ENCODE measurements around the gene POLK.
"Not testable (repeated sequence)": the region's sequence is repeated elsewhere in the genome, so short reads cannot be mapped to it uniquely, and the experiment has no call there.

POLK gene

DNA sequence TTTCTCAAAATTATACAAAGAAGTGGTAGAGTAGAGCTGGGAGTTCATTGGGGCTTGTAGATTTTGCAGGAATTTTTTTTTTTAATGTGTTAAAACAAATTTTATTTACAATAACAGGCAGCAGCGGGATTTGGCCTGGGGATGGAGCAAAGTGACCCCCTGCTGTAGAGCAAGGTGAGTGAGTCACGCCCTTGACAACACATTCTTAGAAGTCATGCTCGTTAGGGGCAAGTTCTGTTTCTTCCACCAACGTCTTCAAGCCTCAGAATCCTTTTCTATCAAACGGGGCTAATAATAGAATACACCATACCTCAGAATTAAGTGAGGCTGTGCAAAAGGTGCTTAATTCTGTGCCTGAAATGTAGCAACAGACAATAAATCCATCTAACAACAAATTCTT is 98.5 kb downstream of the POLK start:
- DNase-seq (ENCODE audit: low read depth in 2 of 2): no peak

- not testable (repeated sequence) for DNase-seq (ENCODE audit: low read depth in 2 of 2)
These were observed 99.2 kb downstream of the POLK start for GRCh38 chr5:75610859-75611310.

- peak in 1 of 2 donors; percentile 1 for DNase-seq (ENCODE audit: low read depth in 2 of 2)
These were observed 99.9 kb downstream of the POLK start, which contains the start of gene ANKDD1B for GRCh38 chr5:75611311-75612225. Gene ANKDD1B, plus strand, starts transcription at chr5:75611453. Its CDS starts 182 bp downstream, at chr5:75611635.

DNA sequence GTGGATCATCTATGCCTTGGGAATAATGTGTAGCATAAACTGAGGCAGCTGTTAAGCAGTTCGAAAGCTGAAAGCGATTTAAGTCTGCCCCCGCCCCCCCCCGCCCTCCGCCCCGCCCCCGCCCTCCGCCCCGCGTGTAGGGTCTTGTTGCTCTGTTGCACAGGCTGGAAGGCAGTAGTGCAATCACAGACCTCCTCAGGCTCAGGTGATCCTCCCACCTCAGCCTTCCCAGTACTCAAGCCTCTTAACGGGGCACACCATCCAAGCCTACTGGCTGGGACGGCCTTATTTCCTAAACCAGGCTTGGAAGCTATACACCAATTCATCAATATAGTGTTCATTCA is 100.5 kb downstream of the POLK start:
- DNase-seq (ENCODE audit: low read depth in 2 of 2): no peak

- no peak for DNase-seq (ENCODE audit: low read depth in 2 of 2)
These were observed 101.2 kb downstream of the POLK start for GRCh38 chr5:75612901-75613300.

DNA sequence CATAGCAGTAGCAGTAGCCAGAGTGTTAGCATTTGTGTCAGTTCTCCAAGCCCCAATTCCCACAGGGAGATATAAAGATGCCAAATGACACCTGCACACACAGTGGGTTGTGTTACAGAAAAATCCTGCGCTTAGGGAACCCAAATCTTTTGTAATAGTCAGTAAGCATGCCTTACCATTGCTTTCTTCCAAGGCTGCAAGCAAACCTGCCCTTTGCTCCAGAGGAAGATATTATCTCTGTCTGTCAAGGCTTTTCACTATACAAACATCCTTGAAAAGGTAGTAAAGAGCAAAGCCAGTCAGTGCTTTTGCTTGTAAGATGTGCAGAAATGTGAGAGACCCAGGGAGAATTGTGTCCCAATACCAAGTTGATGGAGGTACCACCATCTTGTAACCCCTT is 102.5 kb downstream of the POLK start:
- DNase-seq (ENCODE audit: low read depth in 2 of 2): no peak

GRCh38 chr5:75616371-75616881 is 104.7 kb downstream of the POLK start:
- DNase-seq (ENCODE audit: low read depth in 2 of 2): no peak

DNA sequence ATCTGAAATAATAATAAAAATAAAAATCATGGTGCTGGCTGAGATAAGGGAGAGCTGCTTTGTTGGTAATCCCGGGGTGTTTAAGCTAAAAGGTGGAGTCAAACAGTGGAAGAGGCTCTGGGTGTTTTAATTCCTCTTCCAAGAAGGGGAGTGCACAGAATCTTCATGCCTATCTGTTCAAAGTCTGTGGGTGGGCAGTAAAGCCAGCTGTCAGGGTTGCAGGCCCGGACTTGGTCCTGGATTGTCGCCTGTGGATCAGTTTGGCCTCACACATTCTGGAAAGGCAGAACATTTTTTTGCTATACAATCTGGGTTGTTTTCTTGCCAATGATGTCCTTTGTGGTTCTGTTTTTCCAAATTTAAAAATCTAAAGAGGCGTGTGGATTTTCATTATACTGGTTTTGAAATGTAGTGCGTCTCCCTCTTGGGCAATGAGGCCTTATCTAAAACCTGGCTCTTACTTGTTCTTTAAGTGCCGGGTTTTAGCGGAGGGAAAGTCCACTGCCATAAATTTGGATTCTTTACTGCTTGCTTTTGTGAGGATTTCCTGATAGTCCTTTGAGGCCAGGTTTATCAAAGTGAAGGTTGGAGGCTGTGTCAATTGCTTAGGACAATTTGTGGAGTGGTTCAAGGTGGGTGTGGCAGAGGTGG is 105.4 kb downstream of the POLK start:
- no peak for DNase-seq (ENCODE audit: low read depth in 2 of 2)

DNA sequence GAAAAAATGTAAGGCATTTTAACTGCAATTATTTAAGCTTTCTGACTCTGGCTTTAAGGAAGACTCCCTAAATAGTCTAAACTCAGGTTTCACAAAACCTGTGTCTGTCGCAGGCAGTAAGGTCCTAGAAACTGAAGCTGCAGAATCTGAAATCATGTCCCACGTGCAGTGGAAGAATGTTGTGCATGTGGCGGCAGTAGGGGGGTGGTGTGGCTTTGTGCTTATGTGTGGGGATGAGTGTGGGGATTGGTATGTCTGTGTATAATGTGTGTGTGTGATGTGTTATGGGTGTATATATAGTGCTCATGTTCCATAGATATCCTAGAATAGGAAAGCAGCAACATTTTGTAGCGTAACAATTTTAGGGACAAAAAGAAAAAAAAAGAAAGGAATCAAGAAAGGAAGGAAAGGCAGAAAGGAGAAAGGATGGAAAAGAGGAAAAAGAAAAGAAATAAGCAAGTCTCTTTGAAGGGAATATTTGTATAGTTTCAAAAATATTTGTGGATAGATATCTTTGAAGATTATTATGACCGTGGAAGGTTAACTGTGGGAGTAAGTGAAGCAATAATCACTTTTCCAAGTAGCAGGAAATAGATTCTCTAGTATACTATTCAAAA is 106.2 kb downstream of the POLK start:
- no peak for DNase-seq (ENCODE audit: low read depth in 2 of 2)

DNA sequence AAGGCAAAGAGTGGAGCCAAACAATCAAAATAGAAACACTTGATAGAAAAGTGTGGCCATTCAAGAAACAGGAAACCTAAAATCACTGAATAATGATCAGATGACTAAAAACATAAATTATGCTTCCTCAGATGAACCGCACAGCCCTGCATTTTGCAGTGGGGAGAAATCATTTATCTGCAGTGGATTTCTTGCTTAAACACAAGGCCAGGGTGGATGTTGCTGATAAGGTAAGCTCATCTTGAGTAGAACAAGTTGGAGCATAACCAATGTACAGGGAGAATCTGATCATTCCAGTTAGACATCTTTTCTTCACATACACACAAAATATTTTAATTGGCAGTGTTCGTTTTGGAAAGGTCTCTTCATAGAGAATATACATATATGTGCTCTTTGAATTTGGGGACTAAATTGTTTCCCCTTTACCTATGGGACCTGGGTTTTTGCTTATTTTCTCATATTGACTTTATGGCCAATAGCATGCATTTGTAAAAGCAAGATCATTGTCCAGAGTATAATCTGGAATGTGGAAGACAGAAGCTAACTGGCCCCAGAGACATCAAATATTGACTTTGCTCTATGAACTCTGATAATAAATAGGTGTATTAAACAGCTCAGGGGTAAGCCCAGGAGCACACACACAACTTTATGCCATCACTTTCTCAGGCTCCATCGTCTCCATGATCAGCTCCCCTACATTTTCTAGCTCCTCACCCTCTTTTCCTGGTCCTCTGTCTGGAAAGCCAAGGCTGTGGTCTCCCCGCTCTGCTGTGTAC is 108.7 kb downstream of the POLK start:
- no peak for DNase-seq (ENCODE audit: low read depth in 2 of 2)

- DNase-seq (ENCODE audit: low read depth in 2 of 2): no peak
These were observed 110.9 kb downstream of the POLK start for GRCh38 chr5:75622564-75622963.

DNA sequence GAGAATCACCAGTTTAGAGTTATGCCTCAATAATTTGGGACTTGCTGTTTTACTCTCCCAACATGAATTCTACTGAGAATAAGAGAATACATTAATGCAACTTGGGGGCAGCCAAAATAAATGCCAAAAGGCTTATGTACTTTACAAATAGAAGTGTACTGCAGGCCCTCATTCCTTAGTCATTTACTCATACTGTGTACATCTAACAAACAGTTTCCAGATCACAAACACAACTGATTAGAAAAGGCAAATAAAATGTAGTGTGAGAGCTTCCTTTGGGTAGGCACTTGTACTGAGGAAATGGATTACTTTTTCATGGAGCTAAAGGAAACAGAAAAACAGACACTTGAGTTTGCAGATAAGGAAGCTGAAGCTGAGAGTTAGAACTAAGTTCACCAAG is 112.2 kb downstream of the POLK start:
- no peak for DNase-seq (ENCODE audit: low read depth in 2 of 2)

DNA sequence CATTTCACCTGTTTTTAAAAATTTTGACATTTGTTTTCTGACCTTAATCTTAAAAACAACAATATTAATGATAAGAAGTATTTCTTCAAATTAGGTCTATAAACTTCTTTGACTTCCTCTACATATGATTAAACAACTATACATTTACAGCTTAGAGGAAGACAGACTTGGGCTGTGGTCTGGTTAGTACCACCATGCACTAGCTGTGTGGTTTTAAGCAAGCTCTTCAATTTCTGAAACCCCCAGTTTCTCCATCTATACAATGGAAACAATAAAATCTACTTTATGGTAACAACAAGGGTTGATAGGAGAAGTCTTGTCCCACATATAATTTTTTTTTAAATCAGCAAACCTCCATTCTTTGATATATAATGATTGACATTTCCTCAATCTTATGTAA is 115.3 kb downstream of the POLK start:
- no peak for DNase-seq (ENCODE audit: low read depth in 2 of 2)

GRCh38 chr5:75627801-75628200 is 116.1 kb downstream of the POLK start:
- no peak for DNase-seq (ENCODE audit: low read depth in 2 of 2)

- DNase-seq (ENCODE audit: low read depth in 2 of 2): no peak
These were observed 119.2 kb downstream of the POLK start for GRCh38 chr5:75630875-75631274.

GRCh38 chr5:75632321-75632720 is 120.6 kb downstream of the POLK start:
- no peak for DNase-seq (ENCODE audit: low read depth in 2 of 2)

DNA sequence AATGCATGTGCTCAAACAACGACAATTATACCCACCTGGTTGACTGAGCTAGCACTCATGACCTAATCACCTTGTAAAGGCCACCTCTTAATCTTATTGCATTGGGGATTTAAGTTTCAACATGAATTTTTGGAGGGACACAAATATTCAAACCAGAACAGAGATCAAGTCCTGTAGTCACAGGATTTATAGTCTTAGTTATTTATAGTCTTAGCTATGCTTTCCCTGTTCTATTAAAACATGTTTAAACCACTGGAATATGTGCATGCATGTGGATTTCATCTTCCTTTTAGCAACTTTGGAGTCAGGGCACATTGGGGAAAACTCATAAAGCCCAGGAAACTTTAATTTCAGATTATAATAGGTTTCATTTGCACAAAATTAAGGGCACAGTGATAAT is 126.3 kb downstream of the POLK start:
- no peak for DNase-seq (ENCODE audit: low read depth in 2 of 2)

GRCh38 chr5:75639535-75640311 is 128.0 kb downstream of the POLK start:
- no peak for DNase-seq (ENCODE audit: low read depth in 2 of 2)

DNA sequence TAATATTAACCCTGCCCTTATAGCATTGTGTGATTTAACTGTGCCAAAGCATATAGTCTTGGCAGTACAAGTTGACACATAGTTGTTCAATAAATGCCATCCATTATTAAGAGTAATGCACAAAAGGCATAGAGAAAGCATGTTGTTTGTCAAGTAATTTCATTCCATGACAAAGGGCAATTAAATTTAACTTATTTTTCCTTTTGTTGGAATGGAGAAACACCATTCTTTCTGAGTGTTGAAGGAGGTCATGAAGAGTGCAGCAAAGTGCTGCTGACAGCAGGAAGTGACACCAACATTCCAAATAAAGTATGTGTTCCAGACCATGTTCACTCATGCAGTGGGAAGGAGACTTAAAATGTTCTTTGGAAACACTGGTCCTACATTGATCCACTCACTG is 128.7 kb downstream of the POLK start:
- DNase-seq (ENCODE audit: low read depth in 2 of 2): no peak

- DNase-seq (ENCODE audit: low read depth in 2 of 2): no peak
These were observed 129.1 kb downstream of the POLK start for GRCh38 chr5:75640826-75641225.

DNA sequence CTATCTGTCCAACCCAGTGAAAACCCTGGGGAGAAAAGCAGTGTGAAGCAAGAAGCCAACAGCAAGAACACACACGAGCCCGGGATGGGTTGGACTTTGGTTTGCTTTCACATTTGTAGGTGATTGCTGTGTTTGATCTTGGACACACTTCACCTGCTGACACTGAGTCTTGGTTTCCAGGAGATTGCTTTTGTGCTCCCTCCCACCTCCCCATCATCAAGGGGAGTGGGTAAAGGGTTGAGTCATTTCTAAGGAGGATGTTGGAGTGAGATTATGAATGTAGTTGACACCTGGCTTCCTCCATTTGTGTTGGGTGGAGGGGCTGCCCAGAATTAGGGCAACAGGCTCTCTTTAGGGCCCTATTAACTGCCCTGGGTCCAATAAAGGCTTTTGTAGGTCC is 137.0 kb downstream of the POLK start:
- no peak for DNase-seq (ENCODE audit: low read depth in 2 of 2)

All from stimulated activated CD4-positive, alpha-beta T cell treated with anti-CD3 and anti-CD28 coated beads, Interleukin-1b, Interleukin-23, amount 100 ng/mL, for 4 hours (primary cell).